IPS-20b (cell line): ENCODE results near the gene KRTAP5-11.
"Not testable (repeated sequence)": the region's sequence is repeated elsewhere in the genome, so short reads cannot be mapped to it uniquely, and the experiment has no call there.

Experiments
- H3K27ac ChIP-seq: one replicate; pipeline ENCODE4 v1.5.1; 2013; ENCODE audit warnings: low read length
- H3K27me3 ChIP-seq: 2 replicates; pipeline ENCODE4 v1.6.1; 2013; ENCODE audit warnings: mild to moderate bottlenecking, low read length, inconsistent platforms; ENCODE audit not compliant: insufficient read depth
- H3K36me3 ChIP-seq: 2 replicates; pipeline ENCODE4 v1.6.1; 2013; ENCODE audit warnings: low read depth, mild to moderate bottlenecking, inconsistent platforms, low read length, moderate library complexity; ENCODE audit not compliant: insufficient read depth
- H3K4me1 ChIP-seq: 2 replicates; pipeline ENCODE4 v1.6.1; 2013; ENCODE audit warnings: mild to moderate bottlenecking, control low read depth, inconsistent platforms, low read length, moderate library complexity; ENCODE audit not compliant: insufficient read depth
- H3K4me3 ChIP-seq: 2 replicates; pipeline ENCODE4 v1.5.1; 2013; ENCODE audit warnings: mild to moderate bottlenecking, low read length, inconsistent platforms
- H3K9ac ChIP-seq: 2 replicates; pipeline ENCODE4 v1.6.1; 2013; ENCODE audit warnings: low read depth, mild to moderate bottlenecking, inconsistent platforms, low read length, moderate library complexity
- H3K9me3 ChIP-seq: 2 replicates; pipeline ENCODE4 v1.6.1; 2013; ENCODE audit warnings: mild to moderate bottlenecking, low read depth, low read length, inconsistent platforms; ENCODE audit not compliant: insufficient read depth

Gene KRTAP5-11, protein sequence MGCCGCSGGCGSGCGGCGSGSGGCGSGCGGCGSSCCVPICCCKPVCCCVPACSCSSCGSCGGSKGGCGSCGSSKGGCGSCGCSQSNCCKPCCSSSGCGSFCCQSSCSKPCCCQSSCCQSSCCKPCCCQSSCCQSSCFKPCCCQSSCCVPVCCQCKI

DNA sequence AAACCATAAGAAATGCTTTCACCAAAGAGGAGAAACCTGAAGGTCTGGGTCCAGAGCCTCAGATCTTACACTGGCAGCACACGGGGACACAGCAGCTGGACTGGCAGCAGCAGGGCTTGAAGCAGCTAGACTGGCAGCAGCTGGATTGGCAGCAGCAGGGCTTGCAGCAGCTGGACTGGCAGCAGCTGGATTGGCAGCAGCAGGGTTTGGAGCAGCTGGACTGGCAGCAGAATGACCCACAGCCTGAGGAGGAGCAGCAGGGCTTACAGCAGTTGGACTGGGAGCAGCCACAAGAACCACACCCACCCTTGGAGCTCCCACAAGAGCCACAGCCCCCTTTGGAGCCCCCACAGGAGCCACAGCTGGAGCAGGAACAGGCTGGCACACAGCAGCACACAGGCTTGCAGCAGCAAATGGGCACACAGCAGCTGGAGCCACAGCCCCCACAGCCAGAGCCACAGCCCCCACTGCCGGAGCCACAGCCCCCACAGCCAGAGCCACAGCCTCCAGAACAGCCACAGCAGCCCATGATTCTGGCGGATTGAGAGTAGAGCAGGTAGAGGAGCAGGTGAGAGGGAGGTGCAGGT, at the start of gene KRTAP5-11:
TSS of gene KRTAP5-11 (minus strand) at position 567 of the 587 bp plus-strand sequence. CDS start at position 529, 38 bp downstream.
- Histone ChIP-seq H3K4me1 (no peaks in the 10 kb centered on the region), H3K27me3 (peaks cover 13% of the 10 kb centered on the region), H3K27ac (no peak within 1 kb of the TSS), H3K4me3 (no peak within 1 kb of the TSS), H3K9ac (no peak within 1 kb of the TSS), H3K36me3 (no peaks in the 10 kb centered on the region), H3K9me3 (no peaks in the 10 kb centered on the region)

- H3K27me3 ChIP-seq, H3K4me3 ChIP-seq, H3K36me3 ChIP-seq, H3K9ac ChIP-seq, H3K9me3 ChIP-seq, H3K27ac ChIP-seq, H3K4me1 ChIP-seq: not testable (repeated sequence)
Measured at GRCh38 chr11:71631551-71631950, 48.9 kb upstream of the KRTAP5-11 start.

GRCh38 chr11:71630071-71630470, 47.4 kb upstream of the KRTAP5-11 start:
- H3K36me3 ChIP-seq, H3K4me3 ChIP-seq, H3K27me3 ChIP-seq, H3K9me3 ChIP-seq, H3K4me1 ChIP-seq, H3K27ac ChIP-seq, H3K9ac ChIP-seq: not testable (repeated sequence)

DNA sequence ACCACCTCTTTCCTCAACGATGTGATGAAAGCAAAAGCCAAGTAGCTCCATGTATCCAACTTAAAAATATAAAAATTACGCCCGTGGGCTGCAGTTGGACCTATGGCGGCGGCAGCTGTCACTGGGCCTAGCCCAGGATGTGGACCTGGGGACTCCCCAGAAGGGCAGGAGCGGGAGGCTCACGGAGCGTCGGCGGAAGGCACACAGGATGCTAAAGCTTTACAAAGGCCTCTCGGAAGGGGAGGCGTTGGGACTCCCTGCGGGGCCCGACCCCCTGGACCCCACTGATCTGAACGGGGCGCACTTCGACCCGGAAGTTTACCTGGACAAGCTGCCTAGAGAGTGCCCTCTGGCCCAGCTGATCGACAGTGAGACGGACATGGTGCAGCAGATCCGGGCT, 46.3 kb upstream of the KRTAP5-11 start:
- not testable (repeated sequence) for H3K9ac ChIP-seq, H3K27ac ChIP-seq, H3K4me3 ChIP-seq, H3K36me3 ChIP-seq, H3K9me3 ChIP-seq, H3K27me3 ChIP-seq, H3K4me1 ChIP-seq

DNA sequence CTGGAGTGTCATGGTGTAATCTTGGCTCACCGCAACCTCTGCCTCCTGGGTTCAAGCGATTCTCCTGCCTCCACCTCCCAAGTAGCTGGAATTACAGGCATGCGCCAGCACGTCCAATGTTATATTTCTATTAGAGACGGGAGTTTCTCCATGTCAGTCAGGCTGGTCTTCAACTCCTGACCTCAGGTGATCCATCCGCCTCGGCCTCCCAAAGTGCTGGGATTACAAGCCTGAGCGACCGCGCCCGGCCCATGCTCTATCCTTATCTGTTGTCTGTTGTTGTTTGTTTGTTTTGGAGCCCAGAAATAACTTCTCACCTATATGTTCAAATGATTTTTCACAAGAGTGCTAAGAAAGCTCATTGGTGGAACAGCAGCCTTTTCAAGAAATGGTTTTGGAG, 40.6 kb upstream of the KRTAP5-11 start:
- H3K9ac ChIP-seq, H3K4me3 ChIP-seq: not testable (repeated sequence)

DNA sequence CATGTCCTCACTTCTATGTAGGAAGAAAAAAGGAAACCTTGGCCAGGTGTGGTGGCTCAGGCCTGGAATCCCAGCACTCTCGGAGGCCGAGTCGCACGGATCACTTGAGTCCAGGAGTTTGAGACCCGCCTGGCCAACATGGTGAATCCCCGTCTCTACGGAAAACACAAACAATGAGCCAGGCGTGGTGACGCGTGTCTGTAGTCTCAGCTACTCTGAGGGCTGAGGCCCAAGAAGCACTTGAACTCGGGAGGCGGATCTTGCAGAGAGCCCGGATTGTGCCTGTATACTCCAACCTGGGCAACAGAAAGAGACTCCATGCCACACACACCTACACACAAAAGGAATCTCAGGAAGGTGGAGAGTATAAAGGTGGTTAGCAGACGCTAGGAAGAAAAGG, 39.9 kb upstream of the KRTAP5-11 start:
- H3K9me3 ChIP-seq, H3K4me1 ChIP-seq, H3K36me3 ChIP-seq, H3K9ac ChIP-seq, H3K4me3 ChIP-seq, H3K27me3 ChIP-seq, H3K27ac ChIP-seq: not testable (repeated sequence)

More for the DNA sequence above, 40.6 kb upstream of the KRTAP5-11 start:
- not testable (repeated sequence) for H3K27ac ChIP-seq, H3K27me3 ChIP-seq, H3K4me1 ChIP-seq, H3K36me3 ChIP-seq, H3K9me3 ChIP-seq

GRCh38 chr11:71615003-71615402, 32.3 kb upstream of the KRTAP5-11 start:
- not testable (repeated sequence) for H3K36me3 ChIP-seq, H3K27ac ChIP-seq, H3K9me3 ChIP-seq, H3K4me1 ChIP-seq, H3K27me3 ChIP-seq, H3K9ac ChIP-seq, H3K4me3 ChIP-seq

GRCh38 chr11:71614366-71614917, 31.8 kb upstream of the KRTAP5-11 start:
- H3K9ac ChIP-seq, H3K27me3 ChIP-seq, H3K36me3 ChIP-seq, H3K4me3 ChIP-seq, H3K4me1 ChIP-seq, H3K27ac ChIP-seq, H3K9me3 ChIP-seq: not testable (repeated sequence)

DNA sequence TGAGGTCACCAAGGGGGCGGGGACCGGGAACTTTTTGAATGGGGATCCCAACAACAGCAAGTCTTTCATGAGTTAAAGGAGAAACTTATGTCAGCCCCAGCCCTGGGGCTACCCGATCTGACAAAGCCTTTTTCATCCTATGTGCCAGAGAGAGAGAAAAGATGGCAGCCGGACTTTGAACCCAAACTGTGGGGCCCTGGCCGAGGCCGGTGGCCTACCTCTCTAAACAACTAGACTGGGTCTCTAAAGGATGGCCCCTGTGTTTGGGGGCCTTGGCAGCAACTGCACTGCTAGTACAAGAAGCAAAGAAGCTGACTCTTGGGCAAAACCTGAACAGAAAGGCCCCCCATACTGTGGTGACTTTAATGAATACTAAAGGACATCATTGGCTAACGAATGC, 31.3 kb upstream of the KRTAP5-11 start:
- H3K36me3 ChIP-seq = not testable (repeated sequence)

DNA sequence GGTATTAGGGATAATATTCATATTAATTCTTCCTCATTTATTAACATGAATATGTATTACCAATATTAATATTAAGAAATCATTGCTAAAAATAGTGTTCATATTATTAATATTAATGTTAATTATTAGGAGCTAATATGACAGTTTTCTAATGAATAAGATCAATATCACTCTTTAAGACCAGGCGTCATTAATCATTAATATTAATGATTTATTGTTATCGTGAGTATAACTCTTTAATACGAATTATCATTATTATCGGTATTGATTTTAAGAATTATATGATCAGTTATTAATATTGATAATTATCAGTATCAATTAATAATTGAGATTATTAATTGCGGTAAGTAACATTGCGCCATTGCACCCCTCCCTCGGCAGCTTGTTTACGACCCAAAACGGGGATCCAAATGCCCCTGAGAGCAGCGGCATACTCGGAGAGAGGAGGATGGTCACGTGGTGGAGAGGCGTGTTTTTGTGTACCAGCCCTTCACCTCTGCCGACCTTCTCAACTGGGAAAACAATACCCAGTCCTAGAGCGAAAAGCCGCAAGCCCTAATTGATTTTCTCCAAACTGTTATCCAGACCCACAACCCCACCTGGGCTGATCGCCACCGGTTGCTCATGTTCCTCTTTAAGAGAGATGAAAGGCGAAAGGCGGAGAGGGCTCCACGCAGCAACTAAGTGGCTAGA, 28.7 kb upstream of the KRTAP5-11 start:
- not testable (repeated sequence) for H3K36me3 ChIP-seq

More for the DNA sequence above, 31.3 kb upstream of the KRTAP5-11 start:
- H3K27me3 ChIP-seq, H3K27ac ChIP-seq, H3K4me1 ChIP-seq, H3K9ac ChIP-seq, H3K9me3 ChIP-seq, H3K4me3 ChIP-seq: not testable (repeated sequence)

DNA sequence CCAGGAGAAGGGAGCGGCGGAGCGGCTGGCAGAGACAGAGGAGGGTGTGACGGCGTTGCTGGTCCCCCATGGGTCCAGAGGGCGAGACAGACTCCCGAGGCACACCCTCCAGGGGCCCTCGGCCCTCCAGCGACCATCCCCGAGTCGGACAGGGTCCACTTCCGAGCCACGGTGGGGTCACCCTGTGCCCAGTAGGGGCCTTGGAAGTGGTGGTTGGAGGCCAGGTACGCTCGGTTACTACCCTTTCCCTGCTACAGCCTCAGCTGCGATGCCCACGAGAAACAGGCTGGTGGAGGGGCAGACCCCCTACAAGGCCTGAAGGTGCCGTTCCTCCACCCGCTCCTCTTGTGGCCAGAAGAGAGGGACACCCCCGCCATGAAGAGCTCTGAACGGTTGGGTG, 25.6 kb upstream of the KRTAP5-11 start:
- not testable (repeated sequence) for H3K9ac ChIP-seq, H3K9me3 ChIP-seq, H3K36me3 ChIP-seq, H3K27ac ChIP-seq, H3K4me3 ChIP-seq, H3K4me1 ChIP-seq
- peaks cover 51% of the 10 kb centered on the region for H3K27me3 ChIP-seq

More for the DNA sequence above, 28.7 kb upstream of the KRTAP5-11 start:
- not testable (repeated sequence) for H3K4me1 ChIP-seq, H3K9ac ChIP-seq, H3K27ac ChIP-seq, H3K9me3 ChIP-seq, H3K4me3 ChIP-seq
- peaks cover 29% of the 10 kb centered on the region for H3K27me3 ChIP-seq
